ENCODE measurements around the gene ZNF213.

Gene ZNF213

GRCh38 chr16:3095869-3096268, 39.0 kb upstream of the ZNF213 start (continued):
- TF ChIP-seq ZBTB6 (tag by site-specific recombination; IDR thresholded peaks at IDR 0.05), result 0 out of 2 replicates have a peak, but pooled peaks have one; percentile 3
- TF ChIP-seq ZNF76 (tag by site-specific recombination; IDR thresholded peaks at IDR 0.05; ENCODE audit: borderline replicate concordance, low read depth), result no peak
- no peak for TF ChIP-seq ZNF398 (tag by site-specific recombination; IDR thresholded peaks at IDR 0.05)
- no peak for TF ChIP-seq ZNF391 (tag by site-specific recombination; IDR thresholded peaks at IDR 0.05; ENCODE audit: borderline replicate concordance, low read depth)
- no peak for TF ChIP-seq KLF7 (tag by site-specific recombination; IDR thresholded peaks at IDR 0.05; ENCODE audit: borderline replicate concordance)
- no peak for TF ChIP-seq ZBTB10 (tag by site-specific recombination; IDR thresholded peaks at IDR 0.05)

- no peak overlapping the region for H3K4me3 ChIP-seq (ENCODE audit: low read depth, low read length)
Observed at GRCh38 chr16:3096362-3096761, 38.5 kb upstream of the ZNF213 start.

More at GRCh38 chr16:3096362-3096761, 38.5 kb upstream of the ZNF213 start:
- TF ChIP-seq ZNF398 (tag by site-specific recombination; IDR thresholded peaks at IDR 0.05), result no peak
- TF ChIP-seq REST (tag by site-specific recombination; IDR thresholded peaks at IDR 0.05), result 0 out of 2 replicates have a peak, but pooled peaks have one; percentile 49
- Histone ChIP-seq H3K9me3 (ENCODE audit: control insufficient read depth, insufficient read depth, low read depth, low read length) (no peaks in the 10 kb centered on the region), H3K4me1 (ENCODE audit: control insufficient read depth, insufficient read depth, low read length) (peaks cover 3% of the 10 kb centered on the region), H3K36me3 (ENCODE audit: control insufficient read depth in 2 of 2, insufficient read depth in 1 of 2, low read length in 2 of 2) (no peaks in the 10 kb centered on the region), H3K27ac (ENCODE audit: extremely low read depth, low read depth, low read length) (no peak overlapping the region)
- POLR2A ChIA-PET, result interaction anchor here (1.0 kb wide), 1 partner anchor 13 kb away, joined by 4 read pairs; no protein-coding TSS in a partner anchor
- CTCF ChIA-PET, result interaction anchor here (0.7 to 3.8 kb wide), 8 partner anchors 9 to 726 kb away, joined by 3 to 38 read pairs (median 4); no protein-coding TSS in a partner anchor

Measured in HEK293 (cell line).